ENCODE data around the gene EXOSC2.

DNA sequence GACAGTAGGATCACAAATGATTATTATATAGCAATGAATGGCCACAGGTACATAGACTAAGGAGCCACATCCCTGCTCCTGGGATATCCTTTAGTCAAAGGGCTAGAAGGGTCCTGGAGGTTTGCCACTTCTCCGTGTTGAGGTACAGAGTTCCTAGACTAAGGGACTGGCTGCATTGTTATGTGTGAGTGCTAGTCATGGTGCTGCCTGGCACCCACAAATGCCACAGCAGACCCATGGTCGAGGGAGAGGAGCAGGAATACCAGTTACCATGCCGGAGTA is 47.4 kb downstream of the EXOSC2 start:
- TF ChIP-seq, protein P1, sequence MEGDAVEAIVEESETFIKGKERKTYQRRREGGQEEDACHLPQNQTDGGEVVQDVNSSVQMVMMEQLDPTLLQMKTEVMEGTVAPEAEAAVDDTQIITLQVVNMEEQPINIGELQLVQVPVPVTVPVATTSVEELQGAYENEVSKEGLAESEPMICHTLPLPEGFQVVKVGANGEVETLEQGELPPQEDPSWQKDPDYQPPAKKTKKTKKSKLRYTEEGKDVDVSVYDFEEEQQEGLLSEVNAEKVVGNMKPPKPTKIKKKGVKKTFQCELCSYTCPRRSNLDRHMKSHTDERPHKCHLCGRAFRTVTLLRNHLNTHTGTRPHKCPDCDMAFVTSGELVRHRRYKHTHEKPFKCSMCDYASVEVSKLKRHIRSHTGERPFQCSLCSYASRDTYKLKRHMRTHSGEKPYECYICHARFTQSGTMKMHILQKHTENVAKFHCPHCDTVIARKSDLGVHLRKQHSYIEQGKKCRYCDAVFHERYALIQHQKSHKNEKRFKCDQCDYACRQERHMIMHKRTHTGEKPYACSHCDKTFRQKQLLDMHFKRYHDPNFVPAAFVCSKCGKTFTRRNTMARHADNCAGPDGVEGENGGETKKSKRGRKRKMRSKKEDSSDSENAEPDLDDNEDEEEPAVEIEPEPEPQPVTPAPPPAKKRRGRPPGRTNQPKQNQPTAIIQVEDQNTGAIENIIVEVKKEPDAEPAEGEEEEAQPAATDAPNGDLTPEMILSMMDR (conservative IDR thresholded peaks at IDR 0.05) = no peak
- TF ChIP-seq EZH2 (IDR thresholded peaks at IDR 0.05; ENCODE audit: low read depth) = no peak
